NCI-H146 (cell line): ENCODE data around the gene GALNT12.

Source experiments
- DNase-seq: peaks from one replicate; lab custom pipeline; 2025; lab: John Stamatoyannopoulos, UW

Gene GALNT12, protein sequence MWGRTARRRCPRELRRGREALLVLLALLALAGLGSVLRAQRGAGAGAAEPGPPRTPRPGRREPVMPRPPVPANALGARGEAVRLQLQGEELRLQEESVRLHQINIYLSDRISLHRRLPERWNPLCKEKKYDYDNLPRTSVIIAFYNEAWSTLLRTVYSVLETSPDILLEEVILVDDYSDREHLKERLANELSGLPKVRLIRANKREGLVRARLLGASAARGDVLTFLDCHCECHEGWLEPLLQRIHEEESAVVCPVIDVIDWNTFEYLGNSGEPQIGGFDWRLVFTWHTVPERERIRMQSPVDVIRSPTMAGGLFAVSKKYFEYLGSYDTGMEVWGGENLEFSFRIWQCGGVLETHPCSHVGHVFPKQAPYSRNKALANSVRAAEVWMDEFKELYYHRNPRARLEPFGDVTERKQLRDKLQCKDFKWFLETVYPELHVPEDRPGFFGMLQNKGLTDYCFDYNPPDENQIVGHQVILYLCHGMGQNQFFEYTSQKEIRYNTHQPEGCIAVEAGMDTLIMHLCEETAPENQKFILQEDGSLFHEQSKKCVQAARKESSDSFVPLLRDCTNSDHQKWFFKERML

DNA sequence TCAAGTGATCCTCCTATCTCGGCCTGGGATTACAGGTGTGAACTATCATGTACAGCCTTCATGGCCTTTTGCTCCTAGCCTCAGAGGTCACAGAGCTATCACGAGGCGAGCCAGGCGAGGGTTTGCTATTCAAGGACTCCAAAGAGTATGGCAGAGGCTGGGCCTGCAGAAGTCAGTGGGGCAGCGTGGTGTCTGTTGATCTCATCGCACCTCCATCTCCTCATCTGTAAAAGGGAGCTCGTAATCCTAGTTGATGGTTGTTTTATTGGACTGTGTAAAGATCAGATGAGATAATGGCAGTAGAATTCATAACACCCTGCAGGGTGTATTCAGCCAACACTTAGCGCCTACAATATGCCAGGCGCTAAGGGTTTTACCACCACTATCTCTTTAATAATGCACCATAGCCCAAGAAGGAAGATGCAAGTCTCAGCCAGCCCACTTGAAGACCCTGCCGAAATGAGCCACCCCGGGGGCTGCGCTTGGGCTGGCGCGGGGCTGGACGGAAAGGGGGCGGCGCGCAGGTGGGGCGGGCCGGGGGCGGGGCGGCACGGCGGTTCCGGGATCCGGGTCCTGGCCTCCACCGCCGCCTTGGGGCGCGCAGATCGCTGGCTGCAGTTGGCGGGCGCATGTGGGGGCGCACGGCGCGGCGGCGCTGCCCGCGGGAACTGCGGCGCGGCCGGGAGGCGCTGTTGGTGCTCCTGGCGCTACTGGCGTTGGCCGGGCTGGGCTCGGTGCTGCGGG, at the start of gene GALNT12:
Gene GALNT12 (plus strand): TSS at position 601 of the 744 bp plus-strand sequence. CDS start 29 bp downstream, at position 630.
- peak; percentile 64 for DNase-seq

DNA sequence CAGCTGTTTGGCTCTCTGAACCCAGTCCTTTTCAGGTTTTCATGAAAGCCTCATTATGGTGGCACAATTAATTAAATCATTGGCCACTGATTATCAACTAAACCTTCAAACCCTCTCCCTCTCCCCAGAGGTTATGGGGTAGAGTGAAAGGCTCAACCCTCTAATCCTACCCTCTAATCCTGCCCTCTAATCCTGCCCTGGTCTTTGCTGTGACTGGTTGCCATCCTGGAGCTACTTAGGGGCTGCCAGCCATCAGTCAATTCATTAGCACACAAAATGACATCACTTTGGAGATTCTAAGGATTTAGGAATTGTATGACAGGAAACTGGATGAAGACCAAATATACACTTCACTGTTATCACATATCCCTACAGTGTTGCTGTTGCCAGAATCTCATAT, 47.2 kb upstream of the GALNT12 start:
- DNase-seq = no peak

DNA sequence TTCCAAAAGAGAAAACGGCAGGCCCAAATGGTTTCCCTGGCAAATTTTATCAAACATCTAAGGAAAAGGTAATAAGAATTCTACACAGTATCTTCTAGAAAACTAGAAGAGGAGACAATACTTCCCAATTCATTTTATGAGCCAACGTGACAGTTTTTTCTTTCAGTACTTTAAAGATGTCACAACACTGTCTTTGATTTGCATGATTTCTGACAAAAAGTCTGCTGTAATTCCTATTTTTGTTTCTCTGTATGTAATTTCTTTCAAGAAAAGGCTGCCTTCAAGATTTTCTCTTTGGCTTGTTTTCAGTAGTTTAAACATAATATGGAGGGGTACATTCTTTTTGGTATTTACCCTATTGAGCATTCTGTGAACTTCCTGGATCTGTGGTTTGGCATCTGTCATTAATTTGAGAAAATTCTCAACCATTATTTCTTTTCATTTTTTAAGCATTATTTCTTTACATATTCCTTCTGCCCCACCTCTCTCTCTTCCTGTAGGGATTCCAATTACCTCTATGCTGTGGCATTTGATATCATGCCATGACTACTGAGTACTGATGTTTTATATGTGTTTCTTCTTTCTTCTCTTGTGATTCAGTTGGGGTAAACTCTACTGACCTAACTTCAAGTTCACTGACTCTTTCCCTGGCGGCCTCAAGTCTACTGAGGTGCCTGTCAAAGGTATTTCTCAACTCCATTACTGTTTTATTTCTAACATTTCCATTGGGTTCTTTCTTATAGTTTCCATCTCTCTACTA, 43.3 kb upstream of the GALNT12 start:
- DNase-seq = no peak

DNA sequence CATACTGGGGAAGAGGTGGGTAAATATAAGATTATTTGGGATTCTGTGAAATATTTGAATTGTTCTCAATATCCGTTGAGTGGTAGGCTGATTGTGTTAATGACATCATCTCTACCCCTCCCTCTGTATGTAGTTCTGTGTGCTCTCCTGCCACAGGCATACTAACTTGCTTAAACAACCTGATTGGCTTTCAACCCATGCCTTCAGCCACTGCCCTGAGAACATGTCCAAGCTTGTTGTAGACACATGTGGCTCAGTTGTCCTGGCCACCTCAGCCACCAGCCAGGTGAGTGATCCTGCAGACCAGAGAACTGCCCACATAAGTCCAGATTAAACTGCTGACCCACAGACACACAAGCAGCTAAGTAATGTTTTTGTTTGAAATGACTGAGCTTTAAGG, 42.2 kb upstream of the GALNT12 start:
- peak; percentile 29 for DNase-seq

DNA sequence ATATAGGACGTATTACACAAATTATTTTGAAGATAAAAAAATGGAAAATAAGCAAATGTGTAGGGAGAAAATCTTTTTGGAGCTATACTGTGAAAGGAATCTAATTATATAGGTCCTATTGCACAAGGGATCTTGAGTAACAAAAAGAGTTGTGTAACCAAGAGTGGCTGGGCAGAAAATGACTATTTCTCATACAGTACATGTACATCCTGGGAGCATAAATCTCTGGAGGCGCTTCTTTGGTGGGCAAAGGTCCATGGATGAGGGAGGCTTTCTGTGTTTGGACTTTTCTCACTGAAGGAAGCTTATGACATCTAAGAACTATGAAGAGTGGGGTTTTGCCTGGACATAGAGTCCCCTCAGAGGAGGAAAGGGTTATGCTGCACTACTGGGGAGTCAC, 40.9 kb upstream of the GALNT12 start:
- DNase-seq = no peak

DNA sequence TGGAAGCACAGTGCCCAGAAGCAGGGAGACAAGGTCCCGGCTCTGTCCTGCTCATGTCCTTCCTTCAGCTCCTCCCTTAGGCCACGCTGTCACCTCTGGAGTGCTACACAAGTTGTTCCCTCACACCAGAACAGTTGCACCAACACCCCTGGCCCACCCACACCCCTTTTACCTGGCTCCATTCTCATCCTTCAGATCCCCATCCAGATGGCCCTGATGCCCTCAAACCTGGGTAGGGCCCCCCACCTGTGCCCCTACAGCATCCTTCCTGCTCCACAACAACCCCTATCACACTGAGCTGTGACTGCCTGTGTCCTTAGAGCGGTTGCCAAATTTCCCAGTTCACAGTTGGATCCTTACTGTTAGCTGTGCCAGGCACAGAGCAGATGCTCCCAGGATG, 40.3 kb upstream of the GALNT12 start:
- no peak for DNase-seq

DNA sequence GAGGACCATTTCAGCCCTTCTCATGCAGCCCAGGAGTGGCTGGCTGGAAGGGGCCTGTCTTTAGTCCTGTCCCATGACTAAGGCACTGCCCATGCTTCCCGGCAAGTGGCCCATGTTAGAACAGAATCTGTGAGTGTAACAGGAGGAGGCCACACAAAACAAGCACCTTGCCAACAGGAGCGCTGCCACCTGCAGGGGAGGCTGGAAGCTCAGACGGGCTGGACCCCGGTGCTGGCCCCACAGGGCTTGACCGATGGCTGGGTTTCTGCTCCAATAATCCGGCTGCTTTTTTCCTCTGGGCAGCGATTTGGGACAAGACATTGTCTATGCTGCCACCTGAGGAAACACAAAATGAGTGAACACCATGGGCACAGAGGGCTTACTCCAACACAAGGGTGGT, 39.6 kb upstream of the GALNT12 start:
- DNase-seq = no peak

DNA sequence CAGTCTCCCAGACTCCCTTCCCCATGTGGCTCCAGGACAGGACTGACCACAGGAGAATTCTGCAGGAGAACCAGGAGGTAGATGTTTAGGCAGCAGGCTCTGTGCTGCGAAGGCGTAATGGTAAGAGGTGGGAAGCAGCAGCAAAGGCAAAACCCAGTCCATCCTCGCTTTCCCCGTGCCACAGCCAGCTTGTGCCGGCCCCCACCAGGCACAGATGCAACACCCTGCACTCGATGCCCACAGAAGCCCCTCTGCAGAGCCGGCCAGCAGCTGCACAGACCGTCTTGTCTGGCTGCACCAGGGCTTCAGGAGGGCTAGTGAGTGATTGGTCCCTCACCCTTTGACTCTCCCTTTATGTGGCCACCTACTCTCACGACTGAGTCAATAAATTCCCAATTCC, 39.1 kb upstream of the GALNT12 start:
- DNase-seq = no peak

DNA sequence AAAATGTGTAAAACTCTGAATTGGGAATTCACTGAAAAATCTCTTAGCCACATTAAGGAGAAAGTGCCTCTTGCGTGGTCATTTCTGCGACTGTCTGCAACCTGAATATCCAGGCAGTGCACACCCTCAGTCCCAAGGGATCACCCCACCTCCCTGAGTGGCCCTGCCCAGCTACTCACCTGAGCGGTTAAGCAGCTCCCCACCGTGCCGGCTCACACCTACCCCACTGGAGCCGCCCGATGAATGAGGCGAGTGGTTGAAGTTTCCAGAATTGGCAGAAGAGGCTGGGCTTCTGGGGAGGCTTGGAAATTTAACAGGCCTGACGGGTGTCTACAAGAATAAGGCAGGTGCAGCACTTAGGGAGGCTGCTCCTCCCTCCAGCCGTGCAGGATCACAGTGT, 36.8 kb upstream of the GALNT12 start:
- no peak for DNase-seq

DNA sequence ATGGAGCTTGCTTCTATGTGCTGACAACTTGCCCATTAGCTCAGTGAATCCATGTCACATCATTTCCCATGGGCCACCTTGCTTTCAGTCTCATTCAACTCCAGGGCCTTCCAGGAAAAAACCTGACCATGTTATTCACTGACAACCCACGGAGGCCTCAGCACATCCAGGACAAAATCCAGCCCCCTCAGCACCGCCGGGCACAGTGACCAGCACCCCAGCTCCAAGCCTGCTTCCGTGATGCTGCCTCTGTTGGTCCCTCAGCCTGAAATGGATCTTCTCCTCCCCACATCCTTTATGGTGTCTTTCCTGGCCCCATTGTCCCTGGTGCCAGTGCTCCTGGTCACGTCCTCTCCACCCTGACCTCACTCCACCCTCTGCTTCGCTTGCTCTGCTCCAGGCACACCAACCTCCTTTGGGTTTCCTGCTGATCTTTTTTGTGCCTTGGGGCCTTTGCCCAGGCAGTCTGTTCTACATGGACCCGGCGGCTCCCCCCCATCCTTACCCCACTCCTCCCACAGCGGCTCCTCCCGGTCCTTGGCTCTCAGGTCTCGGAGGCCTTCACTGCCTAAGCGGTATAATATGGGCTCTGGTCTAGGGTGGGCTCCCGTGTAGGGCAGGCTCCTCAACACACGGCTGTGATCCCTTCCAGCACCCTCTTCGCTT, 36.1 kb upstream of the GALNT12 start:
- DNase-seq = no peak

DNA sequence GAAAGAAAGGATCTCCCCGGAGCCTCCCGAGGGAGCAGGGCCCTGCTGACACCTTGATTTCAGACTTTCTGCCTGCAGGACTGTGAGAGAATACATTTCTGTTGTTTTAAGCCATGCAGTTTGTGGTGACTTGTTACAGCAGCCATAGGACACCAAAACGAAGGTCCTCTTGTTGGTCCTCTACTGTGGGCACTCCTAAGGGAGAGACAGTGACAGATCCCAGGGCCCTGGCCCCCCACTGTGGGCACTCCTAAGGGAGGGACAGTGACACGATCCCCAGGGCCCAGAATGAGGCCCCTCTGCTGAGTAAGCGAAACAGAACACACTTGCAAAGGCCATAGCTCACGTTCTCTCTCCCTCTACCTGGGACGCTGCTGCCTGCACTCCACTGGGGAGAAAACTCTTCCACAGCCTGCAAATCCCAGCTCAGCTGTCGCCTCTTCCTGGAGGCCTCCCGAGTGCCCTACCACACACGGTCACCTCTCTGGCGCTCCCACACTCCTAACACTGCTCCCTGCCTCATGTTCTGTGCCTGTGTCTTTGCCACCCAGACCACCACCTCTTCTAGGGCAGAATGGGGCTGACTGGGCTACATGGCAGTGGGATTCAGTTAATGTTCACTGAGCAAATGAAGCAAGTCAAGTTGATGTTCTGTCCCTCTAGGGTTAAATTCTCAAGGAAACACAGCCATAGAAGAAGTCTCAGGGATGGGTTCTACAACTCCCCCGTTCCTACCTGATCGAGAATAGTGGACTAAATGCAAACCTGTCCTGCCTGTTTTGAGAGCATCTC, 34.9 kb upstream of the GALNT12 start:
- no peak for DNase-seq

DNA sequence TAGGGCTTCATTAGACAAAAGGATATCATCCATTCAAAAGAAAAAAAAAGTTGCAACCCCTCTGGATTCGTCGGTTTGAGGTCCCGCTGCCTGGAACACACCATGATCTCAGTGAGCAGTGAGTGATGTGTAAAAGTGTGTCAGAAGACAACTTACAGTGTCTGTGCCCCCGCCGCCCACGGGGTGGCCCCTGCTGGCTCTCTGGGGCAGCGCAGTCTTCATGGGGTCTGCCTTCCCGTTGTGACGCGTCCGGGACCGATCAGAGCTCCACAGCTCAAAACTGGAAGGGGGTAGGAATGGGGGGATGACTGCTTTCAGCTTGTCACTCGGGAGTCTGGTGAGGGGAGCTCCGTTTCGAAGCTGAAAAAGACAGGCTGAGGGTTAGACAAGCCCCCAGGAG, 33.7 kb upstream of the GALNT12 start:
- DNase-seq = no peak

DNA sequence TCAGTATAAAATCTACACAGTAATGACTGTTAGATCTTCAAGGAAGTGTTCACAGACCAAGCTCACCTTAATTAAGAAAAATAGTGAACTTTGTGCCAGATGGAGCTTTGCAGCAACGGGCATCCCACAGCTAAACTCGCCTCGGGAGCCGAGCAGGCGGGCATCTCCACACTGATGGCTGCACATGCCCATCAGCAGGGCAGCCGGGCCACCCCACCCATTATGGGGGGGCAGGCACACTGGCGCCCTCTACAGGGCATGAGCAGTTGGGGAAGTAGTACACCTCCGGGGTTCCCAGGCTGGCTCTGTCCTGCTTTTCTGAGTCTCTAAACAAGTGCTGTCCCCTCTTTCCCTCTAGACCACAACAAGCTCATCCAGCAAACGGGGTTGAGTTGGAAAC, 32.7 kb upstream of the GALNT12 start:
- DNase-seq = no peak

DNA sequence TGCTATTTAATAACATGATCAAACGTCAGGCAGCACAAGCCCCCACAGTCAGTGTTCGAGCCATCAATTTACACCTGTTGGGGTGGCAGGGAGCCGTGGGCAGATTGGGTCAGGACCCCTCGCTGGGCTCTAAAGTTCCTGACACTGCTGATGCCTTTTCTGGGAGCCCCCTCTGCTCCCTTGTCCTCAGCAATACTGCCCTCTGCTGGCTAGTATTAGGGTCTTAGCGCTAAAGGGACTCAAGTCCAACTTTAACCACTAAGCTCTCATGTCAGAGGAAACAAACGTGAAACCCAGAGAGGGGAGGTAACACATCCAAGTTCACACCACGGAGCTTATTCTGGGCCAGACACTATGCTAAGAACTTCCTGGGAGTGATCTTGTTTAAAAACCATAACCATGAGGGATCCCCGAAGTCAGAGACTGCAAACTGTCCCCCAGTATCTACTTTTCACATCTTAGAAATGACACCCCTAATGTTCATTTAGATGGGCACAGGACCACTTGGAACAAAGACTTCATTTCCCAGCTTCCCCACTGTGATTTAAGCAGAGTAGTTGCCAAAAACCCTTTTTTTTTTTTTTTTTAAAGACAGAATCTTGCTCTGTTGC, 31.5 kb upstream of the GALNT12 start:
- DNase-seq = peak; percentile 46

DNA sequence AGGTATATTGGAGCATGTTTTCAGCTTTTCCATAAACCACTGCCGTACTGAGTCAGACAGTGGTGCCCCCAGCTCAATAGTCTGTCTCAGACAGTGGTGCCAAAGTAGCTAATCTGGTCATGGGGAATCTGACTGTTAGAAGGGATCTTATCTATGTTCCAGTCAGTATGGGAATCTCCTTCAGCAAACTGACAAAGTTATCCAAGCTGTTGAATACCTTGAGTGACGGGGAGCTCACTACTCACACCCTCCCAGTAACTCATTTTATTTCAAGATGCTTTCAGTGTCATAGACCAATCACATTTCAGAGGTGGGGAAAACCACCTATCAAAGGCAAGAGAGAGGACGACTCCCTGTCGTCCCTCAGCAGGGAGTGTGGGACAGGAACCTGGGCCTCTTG, 29.9 kb upstream of the GALNT12 start:
- DNase-seq = no peak

DNA sequence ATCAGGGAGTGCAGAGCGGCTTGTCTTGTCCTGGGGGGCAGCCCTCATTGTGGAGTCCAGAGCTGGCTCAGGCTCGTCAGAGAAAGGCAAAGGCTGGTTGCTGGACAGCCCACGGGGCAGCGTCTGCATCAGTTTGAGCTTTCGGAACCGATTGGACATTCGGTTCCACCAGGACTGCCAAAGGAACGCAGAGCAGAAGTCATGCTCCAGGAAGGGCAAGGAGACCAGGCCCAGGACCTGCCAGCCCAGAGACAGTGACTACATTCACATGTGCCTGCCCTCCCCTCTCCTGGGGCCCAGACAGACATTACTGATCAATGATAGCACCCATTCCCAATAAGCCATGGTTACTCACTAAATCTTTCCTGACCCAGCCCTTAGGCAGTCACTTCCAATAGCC, 29.2 kb upstream of the GALNT12 start:
- DNase-seq = no peak

DNA sequence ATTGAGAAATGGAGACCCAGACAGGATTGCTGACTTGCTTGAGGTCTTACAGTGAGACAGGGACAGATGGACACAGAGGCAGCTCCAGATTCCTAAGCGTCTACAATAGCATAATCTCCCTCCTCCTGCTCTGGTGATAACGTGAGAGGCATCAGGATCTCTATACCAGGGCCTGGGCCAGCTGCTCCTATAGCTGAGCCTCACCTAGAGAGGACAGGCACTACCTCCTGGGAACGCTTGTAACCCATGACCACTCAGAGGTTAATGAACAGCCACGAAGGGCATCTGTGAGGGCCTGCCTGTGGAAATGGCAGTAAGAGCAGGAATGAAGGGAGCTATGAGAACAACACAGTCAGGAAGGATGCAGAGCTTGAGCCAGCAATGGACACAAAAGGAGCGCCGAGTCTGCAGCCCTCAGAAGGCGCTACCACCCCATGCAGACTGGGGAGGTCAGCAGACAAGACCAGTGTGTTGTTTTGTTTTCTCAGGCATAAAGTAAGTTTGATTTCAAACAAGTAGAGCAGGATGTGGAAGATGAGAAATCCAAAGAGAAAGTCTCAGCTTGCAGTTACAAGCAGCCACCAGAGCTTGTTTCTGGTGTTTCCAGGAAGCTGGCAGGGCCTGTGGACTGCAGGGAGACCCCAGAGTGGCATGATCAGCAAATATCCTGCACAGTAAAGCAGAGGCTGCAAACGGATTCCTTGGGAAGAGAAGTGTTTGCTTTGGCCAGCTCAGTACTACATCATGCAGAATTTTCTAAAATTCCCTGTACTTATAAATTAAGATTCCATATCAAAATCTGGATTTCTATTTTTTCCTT, 28.5 kb upstream of the GALNT12 start:
- DNase-seq = no peak

DNA sequence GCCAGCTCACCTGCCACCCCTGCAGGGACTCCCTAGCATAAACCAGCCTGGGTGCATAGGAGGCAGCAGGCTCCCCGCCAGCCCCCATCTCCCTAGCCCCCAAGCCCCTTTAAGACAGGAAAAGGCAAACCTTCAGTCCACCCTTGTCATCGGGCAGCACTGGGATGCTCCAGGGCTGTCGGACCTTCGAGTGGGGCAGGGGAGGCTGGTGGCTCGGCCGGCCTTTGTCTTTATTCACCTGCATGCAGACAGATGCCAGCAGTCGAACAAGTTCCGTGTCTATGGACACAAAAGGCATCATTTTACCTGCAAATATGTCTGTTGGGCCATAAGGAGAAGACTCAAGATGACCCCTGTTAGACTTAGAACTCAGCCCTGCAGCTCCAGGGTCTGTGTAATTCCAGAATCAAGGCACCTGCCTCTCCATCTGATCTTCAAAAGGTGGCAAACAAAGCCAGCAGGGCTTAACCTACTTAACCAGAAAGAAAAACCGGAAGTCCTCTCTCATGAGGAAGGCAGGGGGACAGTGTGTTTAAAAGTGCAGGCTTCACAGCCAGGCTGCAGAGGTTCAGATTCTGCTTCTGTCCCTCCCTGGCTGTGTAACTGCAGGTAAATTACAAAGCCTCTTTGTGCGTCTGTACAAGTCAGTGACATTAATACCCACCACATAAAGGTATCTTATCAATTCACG, 27.3 kb upstream of the GALNT12 start:
- no peak for DNase-seq
